ENCODE results near the gene CCDC50. TPM values are rescaled to one million over a fixed set of nuclear protein-coding genes. Genes with fewer than 3 reads are reported as not detected.

The CCDC50 gene
- total and polyA plus RNA-seq, 2 of the 8 experiments (the other 6 are each of a cell fraction or from before 2014, with no cell fraction given): 7.3 to 19.2 TPM

- Histone ChIP-seq H2BK12ac (ENCODE audit: low read depth, low read length) (no peak overlapping the region), H3K36me3 (ENCODE audit: control insufficient read depth in 2 of 4, insufficient read depth in 4 of 4, low read length in 3 of 4) (no peaks in the 10 kb centered on the region), H3K4me3 (ENCODE audit: extremely low read depth in 1 of 4, insufficient read depth in 2 of 4, low read depth in 3 of 4, low read length in 4 of 4) (no peak overlapping the region), H3K79me2 (ENCODE audit: control insufficient read depth in 1 of 2, insufficient read depth in 2 of 2, low read length in 2 of 2) (peaks cover 0 to 29% of the 10 kb centered on the region in 2 experiments; a peak in 3 of 4 replicates), H3K14ac (ENCODE audit: insufficient read length) (no peak overlapping the region), H2BK15ac (ENCODE audit: low read length) (no peak overlapping the region), H3K4me2 (ENCODE audit: insufficient read depth in 1 of 2, low read depth in 2 of 2, low read length in 2 of 2) (no peak overlapping the region), H2AFZ (ENCODE audit: low read length) (no peak overlapping the region), H3K9ac (replicated peaks in 1 of 4; ENCODE audit: extremely low read depth in 1 of 4, low read depth in 3 of 4, low read length in 3 of 4) (no peak overlapping the region), H3K27ac (ENCODE audit: low read depth, low read length) (no peak overlapping the region), H4K5ac (ENCODE audit: insufficient read length, low read depth, low read length) (no peak overlapping the region), H4K8ac (ENCODE audit: extremely low read depth, insufficient read depth, low read length) (no peak overlapping the region), H2BK5ac (ENCODE audit: low read depth, low read length) (no peak overlapping the region), H2AK5ac (ENCODE audit: low read depth, low read length) (no peak overlapping the region), H3K4ac (replicated peaks; ENCODE audit: insufficient read length, low read depth, low read length) (no peak overlapping the region), H4K91ac (replicated peaks; ENCODE audit: insufficient read length, low read length) (no peak overlapping the region), H3K23me2 (ENCODE audit: low read depth, low read length) (no peaks in the 10 kb centered on the region), H3K79me1 (ENCODE audit: low read depth, low read length) (no peaks in the 10 kb centered on the region), H3K9me3 (ENCODE audit: insufficient read depth in 2 of 2, low read depth in 1 of 2, low read length in 1 of 2) (no peaks in the 10 kb centered on the region), H4K20me1 (replicated peaks in 1 of 2; ENCODE audit: control insufficient read depth in 1 of 2, insufficient read depth in 2 of 2, low read length in 2 of 2) (peaks cover 0 to 1% of the 10 kb centered on the region in 2 experiments), H3K23ac (ENCODE audit: insufficient read length) (no peak overlapping the region), H2BK20ac (ENCODE audit: low read length) (no peak overlapping the region), H3K4me1 (replicated peaks in 1 of 4; ENCODE audit: control insufficient read depth in 3 of 4, insufficient read depth in 4 of 4, low read length in 3 of 4) (no peaks in the 10 kb centered on the region), H3K18ac (ENCODE audit: extremely low read depth, low read length) (no peak overlapping the region), H2BK120ac (replicated peaks; ENCODE audit: low read depth, low read length) (no peak overlapping the region), H3K56ac (replicated peaks; ENCODE audit: insufficient read length, low read depth, low read length) (no peak overlapping the region), H3K27me3 (replicated peaks in 1 of 4; ENCODE audit: control insufficient read depth in 3 of 4, extremely low read depth in 1 of 4, insufficient read depth in 3 of 4, low read length in 3 of 4) (no peaks in the 10 kb centered on the region)
- FAIRE-seq (no peak), DNase-seq (ENCODE audit: low read depth in 1 of 2, low spot score in 2 of 2) (no peak)
- 82 to 100% methylated on average over 1 to 4 of the region's 4 CpGs for WGBS, 2 experiments (ENCODE audit: extremely low coverage in 1 of 2, insufficient coverage in 1 of 2, insufficient read length in 1 of 2, insufficient replicate concordance in 2 of 2, low coverage in 1 of 2, low lambda C conversion rate in 2 of 2, missing lambda C conversion rate in 1 of 2)
- POLR2A ChIA-PET (ENCODE audit: partially characterized antibody): no interaction called here
- CTCF ChIA-PET (ENCODE audit: partially characterized antibody): no interaction called here
- TF ChIP-seq MAFK (IDR thresholded peaks at IDR 0.05; ENCODE audit: low read depth, low read length) (no peak), CEBPB (IDR thresholded peaks at IDR 0.05; ENCODE audit: low read depth, low read length) (no peak), CREB1 (IDR thresholded peaks at IDR 0.05) (no peak), MAX (IDR thresholded peaks at IDR 0.05) (no peak), ZNF274 (IDR thresholded peaks at IDR 0.05; ENCODE audit: borderline replicate concordance, extremely low read depth, low read length) (no peak), RXRA (IDR thresholded peaks at IDR 0.05; ENCODE audit: insufficient read depth, low read depth, low read length) (no peak), CHD1 (IDR thresholded peaks at IDR 0.05; ENCODE audit: low read depth, low read length) (no peak), EZH2 (IDR thresholded peaks at IDR 0.05; ENCODE audit: low read depth, low read length, severe bottlenecking) (no peak), FOSL1 (IDR thresholded peaks at IDR 0.05; ENCODE audit: insufficient read depth, low read depth, low read length) (no peak), RBBP5 (IDR thresholded peaks at IDR 0.05; ENCODE audit: borderline replicate concordance, low read depth, low read length) (no peak), E2F6 (IDR thresholded peaks at IDR 0.05) (no peak), RFX5 (IDR thresholded peaks at IDR 0.05; ENCODE audit: borderline replicate concordance, low read depth, low read length) (no peak), BACH1 (IDR thresholded peaks at IDR 0.05; ENCODE audit: low read length) (no peak), TCF12 (IDR thresholded peaks at IDR 0.05; ENCODE audit: low read depth, low read length) (no peak), HDAC2 (IDR thresholded peaks at IDR 0.05; ENCODE audit: borderline replicate concordance in 1 of 2, low read depth in 2 of 2, low read length in 2 of 2) (no peak)
These were observed 13.9 kb downstream of the CCDC50 start for GRCh38 chr3:191343115-191343514.

All from H1 (cell line).